ENCODE data around the gene LUC7L. TPM values are rescaled to one million over a fixed set of nuclear protein-coding genes. Genes with fewer than 3 reads are reported as not detected.

LUC7L gene
- total and polyA plus RNA-seq, 10 of the 15 experiments (the other 5 are each of a cell fraction or from before 2014, with no cell fraction given), result 2.3 to 59.6 (median 44.1) TPM

GRCh38 chr16:273547-274421, 44.5 kb upstream of the LUC7L start:
- no peak for TF ChIP-seq NRF1 (conservative IDR thresholded peaks at IDR 0.05; ENCODE audit: low read depth, low read length)
- TF ChIP-seq ATF7 (IDR thresholded peaks at IDR 0.05; ENCODE audit: low read depth), result no peak
- TF ChIP-seq USF2 (IDR thresholded peaks at IDR 0.05; ENCODE audit: borderline replicate concordance, low read depth, low read length), result no peak
- no peak for TF ChIP-seq ZBTB40 (IDR thresholded peaks at IDR 0.05; ENCODE audit: borderline replicate concordance)
- TF ChIP-seq GATAD2B (conservative IDR thresholded peaks at IDR 0.05; ENCODE audit: low read depth), result no peak
- TF ChIP-seq MEF2A (IDR thresholded peaks at IDR 0.05; ENCODE audit: insufficient read depth, low read depth, low read length), result no peak
- no peak for TF ChIP-seq MYC (IDR thresholded peaks at IDR 0.05; ENCODE audit: insufficient read depth, insufficient read length, insufficient replicate concordance, low read length, severe bottlenecking)
- no peak for TF ChIP-seq NR2C1 (IDR thresholded peaks at IDR 0.05)
- no peak for TF ChIP-seq RBBP5 (conservative IDR thresholded peaks at IDR 0.05)
- TF ChIP-seq ZNF24 (IDR thresholded peaks at IDR 0.05), result no peak
- no peak for TF ChIP-seq ZBTB33 (IDR thresholded peaks at IDR 0.05)
- TF ChIP-seq ETV6 (conservative IDR thresholded peaks at IDR 0.05 in 1 of 2, IDR thresholded peaks at IDR 0.05 in 1 of 2; ENCODE audit: borderline replicate concordance in 1 of 2, low read depth in 1 of 2), result no peak
- no peak for TF ChIP-seq CEBPB (IDR thresholded peaks at IDR 0.05; ENCODE audit: borderline replicate concordance in 1 of 2, low read depth in 2 of 2, low read length in 2 of 2)
- TF ChIP-seq HDGF (IDR thresholded peaks at IDR 0.05), result no peak
- Histone ChIP-seq H2AFZ (ENCODE audit: control insufficient read depth, low read depth, low read length) (no peak overlapping the region), H4K20me1 (ENCODE audit: control insufficient read depth, insufficient read depth) (no peaks in the 10 kb centered on the region), H3K4me1 (ENCODE audit: control insufficient read depth, insufficient read depth, low read length) (no peaks in the 10 kb centered on the region), H3K9ac (ENCODE audit: control insufficient read depth, insufficient read depth, low read length) (no peak overlapping the region), H3K79me2 (ENCODE audit: control insufficient read depth, insufficient read depth, low read length) (no peaks in the 10 kb centered on the region), H3K4me3 (no peak overlapping the region), H3K36me3 (ENCODE audit: control insufficient read depth in 2 of 2, insufficient read depth in 2 of 2, low read length in 1 of 2) (no peaks in the 10 kb centered on the region), H3K27me3 (replicated peaks in 1 of 2; ENCODE audit: control insufficient read depth in 2 of 2, insufficient read depth in 2 of 2, low read length in 1 of 2) (peaks cover 0 to 3% of the 10 kb centered on the region in 2 experiments; a peak in 2 of 4 replicates), H3K9me3 (replicated peaks; ENCODE audit: control insufficient read depth, insufficient read depth, low read length) (no peaks in the 10 kb centered on the region), H3K27ac (ENCODE audit: control insufficient read depth, insufficient read depth) (no peak overlapping the region), H3K4me2 (ENCODE audit: control insufficient read depth, insufficient read depth) (no peak overlapping the region)
- 33% methylated on average over 21 of the region's 30 CpGs for WGBS (ENCODE audit: insufficient coverage, insufficient replicate concordance, low lambda C conversion rate, missing lambda C conversion rate)
- FAIRE-seq (no peak), ATAC-seq (peak; percentile 42), DNase-seq (ENCODE audit: low read depth, low spot score) (no peak)
- ChIA-PET SMC1A (ENCODE audit: uncharacterized antibody, unreplicated experiment) (no interaction called here), CTCF (no interaction called here), RAD21 (ENCODE audit: unreplicated experiment) (no interaction called here), POLR2A (no interaction called here)
- in situ Hi-C loops (cut with MboI) (no loop called here), intact Hi-C loops (cut with micrococcal nuclease; ENCODE audit: unreplicated experiment) (no loop called here)
- BruUV-seq (replicated peaks), result no TSS peak
